Ovary (tissue), 9 donors: Measurements from ENCODE around the gene ATXN1. TPM values are rescaled to one million over a fixed set of nuclear protein-coding genes. Genes with fewer than 3 reads are reported as not detected.

ENCODE experiments used
- DNase-seq, 5 donors: peaks; one replicate each; pipeline ENCODE4 v3.0.0-alpha.2; 2019 to 2020
- H3K27ac ChIP-seq, 2 donors: fragments of 200-600 bp; one replicate each; pipeline versions ENCODE4 v1.5.1 to v1.8.0; 2019 to 2022
- H3K27me3 ChIP-seq: fragments of 200-600 bp; one replicate; pipeline ENCODE4 v1.8.0; 2022
- H3K36me3 ChIP-seq: fragments of 200-600 bp; sonication (generic); one replicate; pipeline ENCODE4 v1.5.1; 2019
- H3K4me1 ChIP-seq: one replicate; pipeline ENCODE4 v1.8.1; 2013; ENCODE audit warnings: mild to moderate bottlenecking, moderate library complexity; ENCODE audit not compliant: insufficient read depth
- H3K4me3 ChIP-seq: fragments of 200-600 bp; sonication (generic); one replicate; pipeline ENCODE4 v1.5.1; 2017
- H3K9me3 ChIP-seq, 2 donors: fragments of 200-600 bp in 1 of 2; sonication (generic) in 1 of 2; one replicate each; pipeline versions ENCODE4 v1.5.1 to v1.8.1; 2013 to 2019; ENCODE audit warnings: mild to moderate bottlenecking in 1 of 2, moderate library complexity in 1 of 2
- EP300 ChIP-seq: sonication (generic); formaldehyde crosslinking; IDR thresholded peaks from one replicate; pipeline ENCODE4 v1.6.1; 2017; ENCODE audit warnings: antibody characterized with exemption
- POLR2A ChIP-seq: fragments of 450-650 bp; IDR thresholded peaks from one replicate; pipeline ENCODE4 v1.6.1; 2017; ENCODE audit warnings: antibody characterized with exemption, mild to moderate bottlenecking, moderate library complexity
- WGBS, 3 donors: extraction: QIAGEN DNeasy Blood & Tissue Kit in 1 of 3; methylation state at CpG; one replicate each; pipeline versions ENCODE4 v1.1.5 to v1.1.7; 2013 to 2017; 5-methylcytosine and 5-hydroxymethylcytosine counted together
- intact Hi-C, 4 donors: fragments of 100-400 bp; cut with DNase I; formaldehyde crosslinking; loops; one replicate each; pipeline versions ENCODE4 v1.11.0 to v1.15.1; 2022 to 2023
- polyA plus RNA-seq, 2 donors: library from polyadenylated mRNA; stranded (reverse); fragments of 200-250 nt in 1 of 2; fragments of 350-450 nt in 1 of 2; fragmentation: Illumina TruSeq in 1 of 2; extraction: RNeasy Lipid Tissue Mini Kit (QIAGEN cat#74804) in 1 of 2; gene quantifications; one replicate each; pipeline ENCODE4 v1.2.3, GENCODE V29; 2013 to 2014
- total RNA-seq, 7 donors: library from RNA; depleted of rRNA in 2 of 7; stranded (reverse); fragments of >200 nt in 2 of 7; fragmentation: NEBNext Ultra II Directional in 3 of 7; extraction: Animal tissue kit (Norgen Biotek cat#: 25700) in 3 of 7; gene quantifications; one replicate each; pipeline versions ENCODE4 v1.1.0 to v1.2.4, GENCODE V29; 2016 to 2023
- TF ChIP-seq, protein P1 (sequence below), 3 donors: fragments of 450-650 bp in 2 of 3; fragments of 200-600 bp in 1 of 3; IDR thresholded peaks; one replicate each; pipeline versions ENCODE4 v1.5.1 to v1.8.0; 2016 to 2022; ENCODE audit warnings: antibody characterized with exemption in 3 of 3, mild to moderate bottlenecking in 1 of 3
- donor health status: DM: no; HTN: no; CAD: no; lungs with moderate emphysema.
- donor health status: DM: no; HTN: no; CAD: no.
- donor health status: Bipolar disorder and iron deficiency.
- donor health status: DM: yes; HTN: yes; CAD: no.
- donor health status: DM: no; HTN: no; CAD: no.
- donor health status: DM: yes; HTN: yes; CAD: no.

The ATXN1 gene
- total and polyA plus RNA-seq, 9 donors = 7.3 to 38.2 (median 30.4) TPM

- Histone ChIP-seq H3K27me3 (no peaks in the 10 kb centered on the region), H3K27ac (no peak overlapping the region), H3K4me1 (no peaks in the 10 kb centered on the region), H3K4me3 (no peak overlapping the region), H3K9me3 (no peaks in the 10 kb centered on the region), H3K36me3 (no peaks in the 10 kb centered on the region)
- DNase-seq = no peak
- no peak for TF ChIP-seq POLR2A
- TF ChIP-seq EP300 = no peak
- TF ChIP-seq, protein P1, sequence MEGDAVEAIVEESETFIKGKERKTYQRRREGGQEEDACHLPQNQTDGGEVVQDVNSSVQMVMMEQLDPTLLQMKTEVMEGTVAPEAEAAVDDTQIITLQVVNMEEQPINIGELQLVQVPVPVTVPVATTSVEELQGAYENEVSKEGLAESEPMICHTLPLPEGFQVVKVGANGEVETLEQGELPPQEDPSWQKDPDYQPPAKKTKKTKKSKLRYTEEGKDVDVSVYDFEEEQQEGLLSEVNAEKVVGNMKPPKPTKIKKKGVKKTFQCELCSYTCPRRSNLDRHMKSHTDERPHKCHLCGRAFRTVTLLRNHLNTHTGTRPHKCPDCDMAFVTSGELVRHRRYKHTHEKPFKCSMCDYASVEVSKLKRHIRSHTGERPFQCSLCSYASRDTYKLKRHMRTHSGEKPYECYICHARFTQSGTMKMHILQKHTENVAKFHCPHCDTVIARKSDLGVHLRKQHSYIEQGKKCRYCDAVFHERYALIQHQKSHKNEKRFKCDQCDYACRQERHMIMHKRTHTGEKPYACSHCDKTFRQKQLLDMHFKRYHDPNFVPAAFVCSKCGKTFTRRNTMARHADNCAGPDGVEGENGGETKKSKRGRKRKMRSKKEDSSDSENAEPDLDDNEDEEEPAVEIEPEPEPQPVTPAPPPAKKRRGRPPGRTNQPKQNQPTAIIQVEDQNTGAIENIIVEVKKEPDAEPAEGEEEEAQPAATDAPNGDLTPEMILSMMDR (IDR thresholded peaks at IDR 0.05) = no peak
- intact Hi-C loops = no loop called here
- 87 to 96% (median 91%) methylated on average over 3 of the region's 3 CpGs for WGBS, 3 donors
These were observed 182.5 kb downstream of the ATXN1 start for GRCh38 chr6:16578695-16579285.

DNA sequence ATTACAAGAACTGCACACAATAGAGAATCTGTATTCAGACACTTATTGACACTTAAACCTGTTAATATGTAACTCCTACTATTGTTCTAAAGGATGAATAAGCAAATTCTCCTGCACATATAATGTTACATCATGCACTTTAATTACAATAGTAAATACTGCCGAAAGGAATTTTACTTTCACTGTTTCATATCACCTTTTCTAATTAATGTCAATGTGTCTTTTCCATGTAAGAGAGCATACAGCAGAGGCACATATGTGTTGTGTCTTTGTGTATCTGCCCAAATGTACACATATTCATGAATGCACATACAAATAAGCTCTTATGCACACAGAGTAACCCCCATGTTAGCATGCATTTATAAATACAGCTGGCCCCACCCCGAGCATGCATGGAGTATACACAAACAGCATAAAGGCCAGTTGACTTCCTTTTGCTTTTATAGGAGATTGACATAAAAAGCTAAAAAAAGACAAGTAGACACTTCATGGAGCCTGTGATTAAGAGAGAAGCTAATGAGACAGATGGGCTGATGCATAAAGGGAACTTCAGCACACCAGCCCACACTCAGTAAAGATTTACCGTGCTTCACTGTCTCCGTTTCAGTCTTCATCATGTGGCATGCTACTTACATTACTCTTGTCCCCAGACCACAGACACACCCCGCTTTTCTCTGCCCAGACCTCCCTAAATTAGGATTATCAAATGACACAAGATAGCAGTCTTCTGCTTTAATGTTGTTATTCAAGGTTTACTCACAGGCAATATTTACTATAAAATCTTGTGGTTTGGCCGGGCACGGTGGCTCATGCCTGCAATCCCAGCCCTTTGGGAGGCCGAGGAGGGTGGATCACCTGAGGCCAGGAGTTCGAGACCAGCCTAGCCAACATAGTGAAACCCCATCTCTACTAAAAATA lies 184.6 kb downstream of the ATXN1 start:
- TF ChIP-seq EP300 (no peak), POLR2A (no peak)
- TF ChIP-seq, protein P1 (IDR thresholded peaks at IDR 0.05) = no peak
- intact Hi-C loops = no loop called here
- Histone ChIP-seq H3K36me3 (no peaks in the 10 kb centered on the region), H3K9me3 (no peaks in the 10 kb centered on the region), H3K4me3 (no peak overlapping the region), H3K27me3 (no peaks in the 10 kb centered on the region), H3K27ac (no peak overlapping the region), H3K4me1 (no peaks in the 10 kb centered on the region)
- 89 to 92% (median 91%) methylated on average over 9 of the region's 9 CpGs for WGBS, 3 donors
- DNase-seq = no peak

GRCh38 chr6:16575655-16576054 lies 185.6 kb downstream of the ATXN1 start:
- no peak for DNase-seq
- Histone ChIP-seq H3K4me1 (no peaks in the 10 kb centered on the region), H3K27ac (no peak overlapping the region), H3K9me3 (no peaks in the 10 kb centered on the region), H3K36me3 (no peaks in the 10 kb centered on the region), H3K4me3 (no peak overlapping the region), H3K27me3 (no peaks in the 10 kb centered on the region)
- WGBS, 3 donors = 94 to 99% (median 98%) methylated on average over 2 of the region's 2 CpGs
- TF ChIP-seq POLR2A (no peak), EP300 (no peak)
- TF ChIP-seq, protein P1 (IDR thresholded peaks at IDR 0.05) = no peak
- intact Hi-C loops = no loop called here

DNA sequence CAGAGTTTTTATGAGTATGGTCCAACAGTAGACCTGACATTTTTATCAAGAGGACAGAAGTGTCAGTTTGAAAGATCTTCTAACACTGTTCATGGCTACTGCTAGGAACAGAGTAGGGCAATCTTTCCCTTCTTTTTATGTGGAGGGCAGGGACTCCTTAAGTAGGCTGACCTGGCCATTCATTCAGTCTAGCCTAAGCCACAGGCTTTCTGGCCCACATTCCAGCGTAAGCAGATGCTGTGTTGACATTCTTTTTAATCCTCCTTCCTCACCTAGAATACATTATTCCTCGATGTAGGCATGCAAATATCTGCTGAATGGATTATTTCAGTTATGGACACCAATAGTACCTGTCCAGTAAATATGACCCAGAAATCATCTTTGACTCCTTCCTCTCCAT lies 188.3 kb downstream of the ATXN1 start:
- 74 to 76% (median 76%) methylated on average over 2 of the region's 2 CpGs for WGBS, 3 donors

More for the DNA sequence above, 188.3 kb downstream of the ATXN1 start:
- H3K27ac ChIP-seq = no peak overlapping the region
- H3K4me1 ChIP-seq = no peaks in the 10 kb centered on the region
- no peaks in the 10 kb centered on the region for H3K36me3 ChIP-seq
- no peak for TF ChIP-seq POLR2A
- TF ChIP-seq EP300 = no peak
- TF ChIP-seq, protein P1 (IDR thresholded peaks at IDR 0.05) = no peak
- DNase-seq = no peak
- no peaks in the 10 kb centered on the region for H3K9me3 ChIP-seq
- H3K27me3 ChIP-seq = no peaks in the 10 kb centered on the region
- H3K4me3 ChIP-seq = no peak overlapping the region
- intact Hi-C loops = no loop called here
